GM18505 (cell line): ENCODE data around the gene SRSF2.
"Not testable (repeated sequence)": the region's sequence is repeated elsewhere in the genome, so short reads cannot be mapped to it uniquely, and the experiment has no call there.

Source experiments
- ATAC-seq: cut with Tn5 transposase; IDR thresholded peaks from one replicate; pipeline ENCODE4 v1.9.1; 2021; ENCODE audit not compliant: unreplicated experiment
- POLR2A ChIP-seq: IDR thresholded peaks from 4 replicates; pipeline ENCODE4 v1.6.1; 2011; ENCODE audit warnings: borderline replicate concordance; ENCODE audit not compliant: insufficient read depth, insufficient read length; ENCODE audit errors: extremely low read depth

Gene SRSF2

DNA sequence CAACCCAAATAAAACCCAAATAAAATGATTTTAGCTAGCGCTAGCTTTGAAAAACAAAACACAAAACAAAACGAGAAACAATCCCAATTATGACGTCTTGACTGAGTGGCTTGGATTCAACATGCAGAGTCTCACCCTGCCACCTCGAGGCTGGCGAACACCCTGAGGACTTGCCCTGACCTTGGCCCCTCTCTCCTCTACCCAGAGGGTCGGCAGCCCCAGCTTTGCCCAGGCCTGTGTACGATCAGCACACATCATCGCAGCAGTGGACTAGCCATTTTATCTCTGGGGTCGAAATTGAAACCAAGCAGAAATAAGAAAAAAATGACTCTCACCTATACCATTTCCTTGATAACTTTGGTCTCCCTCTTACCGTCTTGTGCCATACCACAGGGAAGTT, 15.7 kb downstream of the SRSF2 start:
- TF ChIP-seq POLR2A = no peak
- no peak for ATAC-seq

DNA sequence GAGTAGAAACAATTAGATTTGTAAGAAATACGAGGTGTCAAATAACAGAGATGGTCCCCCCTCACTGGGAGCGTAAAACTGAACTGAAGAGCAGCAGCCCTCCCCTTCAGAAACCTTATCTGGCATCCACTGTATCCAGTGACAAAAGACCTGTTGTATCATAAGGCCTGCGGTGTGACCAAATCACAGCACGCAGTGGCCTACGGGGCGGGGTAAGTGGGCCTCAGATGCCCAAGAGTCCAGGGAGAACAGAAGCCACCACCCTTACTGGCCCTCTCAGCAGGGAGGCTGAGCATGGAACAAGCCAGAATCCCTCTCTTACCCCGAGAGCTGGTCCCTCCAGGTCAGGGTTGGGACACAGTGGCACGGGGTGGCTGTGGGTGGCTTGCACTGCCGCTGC, 16.2 kb downstream of the SRSF2 start:
- no peak for ATAC-seq
- TF ChIP-seq POLR2A = no peak

GRCh38 chr17:76720211-76720610, 16.9 kb downstream of the SRSF2 start:
- TF ChIP-seq POLR2A = no peak
- no peak for ATAC-seq

DNA sequence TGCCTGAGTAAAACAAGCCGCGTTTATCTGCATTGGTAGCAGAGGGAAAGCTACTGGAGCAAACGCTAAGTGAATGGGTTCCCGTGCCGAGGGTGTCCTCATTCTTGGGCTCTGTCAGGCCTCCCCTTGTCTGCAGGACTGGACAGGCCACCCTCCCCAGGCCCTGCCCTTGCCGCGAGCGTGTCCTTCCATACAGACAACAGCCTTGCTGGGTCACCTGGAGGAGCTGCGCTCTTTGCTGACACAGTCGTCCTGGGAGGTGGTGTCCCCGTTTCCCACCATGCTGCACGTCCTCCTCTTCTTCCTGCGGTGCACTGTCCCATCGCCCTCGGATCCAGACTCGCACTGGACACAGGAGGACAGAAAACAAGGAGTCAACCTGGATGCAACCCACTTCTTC, 18.6 kb downstream of the SRSF2 start:
- ATAC-seq = no peak
- TF ChIP-seq POLR2A = no peak

GRCh38 chr17:76716839-76717215, 20.3 kb downstream of the SRSF2 start:
- no peak for ATAC-seq
- TF ChIP-seq POLR2A = no peak

- no peak for ATAC-seq
- TF ChIP-seq POLR2A = no peak
These were observed 20.8 kb downstream of the SRSF2 start for GRCh38 chr17:76716146-76716838.

DNA sequence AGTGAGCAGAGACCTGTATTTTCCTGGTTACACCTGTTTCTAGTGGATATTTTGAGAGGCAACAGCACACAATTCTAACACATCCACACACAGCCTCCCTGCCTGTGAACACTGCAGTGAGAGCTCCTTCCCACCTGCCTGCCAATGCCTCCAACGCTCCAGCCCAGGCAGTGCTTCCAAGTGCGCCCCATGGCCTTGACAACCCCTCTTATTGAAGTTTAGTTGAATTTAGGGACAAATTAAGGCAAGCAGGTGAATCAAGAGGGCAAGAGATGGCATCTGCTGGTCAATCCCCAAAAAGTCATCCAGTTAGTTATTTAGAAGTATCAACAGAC, 21.7 kb downstream of the SRSF2 start:
- ATAC-seq = no peak
- TF ChIP-seq POLR2A = no peak

- TF ChIP-seq POLR2A = no peak
- ATAC-seq = no peak
These were observed 22.2 kb downstream of the SRSF2 start for GRCh38 chr17:76714822-76715495.

- no peak for TF ChIP-seq POLR2A
- ATAC-seq = no peak
These were observed 22.8 kb downstream of the SRSF2 start for GRCh38 chr17:76714336-76714735.

- TF ChIP-seq POLR2A = no peak
- ATAC-seq = no peak
These were observed 23.4 kb downstream of the SRSF2 start for GRCh38 chr17:76713765-76714164.

GRCh38 chr17:76712321-76712720, 24.8 kb downstream of the SRSF2 start:
- ATAC-seq = not testable (repeated sequence)

GRCh38 chr17:76710863-76711611, 26.1 kb downstream of the SRSF2 start, which contains the start of gene MXRA7:
Gene MXRA7, minus strand, starts transcription at chr17:76710965. Its CDS starts 19 bp downstream, at chr17:76710946.
- no peak for ATAC-seq
- TF ChIP-seq POLR2A = no peak

- ATAC-seq = not testable (repeated sequence)
These were observed 26.9 kb downstream of the SRSF2 start for GRCh38 chr17:76709951-76710862.
